Smooth muscle cell (in vitro differentiated cells): Measurements from ENCODE around the gene COPG1. TPM values are rescaled to one million over a fixed set of nuclear protein-coding genes. Genes with fewer than 3 reads are reported as not detected.

Experiments used
- DNase-seq: peaks from one replicate; lab custom pipeline; 2025; ENCODE audit not compliant: unreplicated experiment; lab: John Stamatoyannopoulos, UW
- H2AFZ ChIP-seq: fragments of 200-600 bp; sonication (generic); 2 replicates; pipeline ENCODE4 v1.6.0; 2016; ENCODE audit warnings: antibody characterized with exemption, low read depth, mild to moderate bottlenecking
- H3F3A ChIP-seq: fragments of 200-600 bp; sonication (generic); 2 replicates; pipeline ENCODE4 v1.6.0; 2017; ENCODE audit warnings: antibody characterized with exemption, low read depth
- H3K27ac ChIP-seq: fragments of 200-600 bp; sonication (generic); 2 replicates; pipeline ENCODE4 v1.5.1; 2016; ENCODE audit warnings: low read depth, mild to moderate bottlenecking
- H3K27me3 ChIP-seq: fragments of 200-600 bp; sonication (generic); 2 replicates; pipeline ENCODE4 v1.6.1; 2016; ENCODE audit warnings: low read depth, mild to moderate bottlenecking
- H3K36me3 ChIP-seq: fragments of 200-600 bp; sonication (generic); 2 replicates; pipeline ENCODE4 v1.5.1; 2016; ENCODE audit warnings: low read depth
- H3K4me1 ChIP-seq: fragments of 200-600 bp; sonication (generic); 2 replicates; pipeline ENCODE4 v1.5.1; 2016; ENCODE audit warnings: low read depth
- H3K4me2 ChIP-seq: fragments of 200-600 bp; sonication (generic); 2 replicates; pipeline ENCODE4 v1.6.0; 2016; ENCODE audit warnings: mild to moderate bottlenecking
- H3K4me3 ChIP-seq: fragments of 200-600 bp; sonication (generic); 2 replicates; pipeline ENCODE4 v1.5.1; 2016; ENCODE audit warnings: mild to moderate bottlenecking
- H3K79me2 ChIP-seq: fragments of 200-600 bp; sonication (generic); 2 replicates; pipeline ENCODE4 v1.6.0; 2016; ENCODE audit warnings: low read depth, mild to moderate bottlenecking
- H3K9ac ChIP-seq: fragments of 200-600 bp; sonication (generic); 2 replicates; pipeline ENCODE4 v1.6.0; 2016; ENCODE audit warnings: low read depth
- H3K9me3 ChIP-seq: fragments of 200-600 bp; sonication (generic); replicated peaks from 2 replicates; pipeline ENCODE4 v1.5.1; 2016; ENCODE audit warnings: low read depth
- H4K20me1 ChIP-seq: fragments of 200-600 bp; sonication (generic); 2 replicates; pipeline ENCODE4 v1.6.0; 2016; ENCODE audit warnings: low read depth
- WGBS: methylation state at CpG from one replicate; pipeline ENCODE4 v1.1.7; 2016; ENCODE audit warnings: low lambda C conversion rate; 5-methylcytosine and 5-hydroxymethylcytosine counted together
- polyA plus RNA-seq: library from polyadenylated mRNA; unstranded; fragments of >200 nt; fragmentation: Nextera tagmentation; extraction: Ambion mirVana; gene quantifications from 2 replicates; pipeline ENCODE4 v1.2.1, GENCODE V29; 2016
- total RNA-seq: library from RNA; depleted of rRNA; stranded (reverse); fragments of >200 nt; gene quantifications from 2 replicates; pipeline ENCODE4 v1.2.3, GENCODE V29; 2014
- TF ChIP-seq, protein P1 (sequence below): fragments of 200-600 bp; sonication (generic); IDR thresholded peaks from 2 replicates; pipeline ENCODE4 v1.5.1; 2017; ENCODE audit warnings: borderline replicate concordance, mild to moderate bottlenecking, antibody characterized with exemption; ENCODE audit not compliant: insufficient read depth, poor library complexity, severe bottlenecking

COPG1 gene
- total and polyA plus RNA-seq, 2 experiments from 2014 or later: 177 to 265 TPM

DNA sequence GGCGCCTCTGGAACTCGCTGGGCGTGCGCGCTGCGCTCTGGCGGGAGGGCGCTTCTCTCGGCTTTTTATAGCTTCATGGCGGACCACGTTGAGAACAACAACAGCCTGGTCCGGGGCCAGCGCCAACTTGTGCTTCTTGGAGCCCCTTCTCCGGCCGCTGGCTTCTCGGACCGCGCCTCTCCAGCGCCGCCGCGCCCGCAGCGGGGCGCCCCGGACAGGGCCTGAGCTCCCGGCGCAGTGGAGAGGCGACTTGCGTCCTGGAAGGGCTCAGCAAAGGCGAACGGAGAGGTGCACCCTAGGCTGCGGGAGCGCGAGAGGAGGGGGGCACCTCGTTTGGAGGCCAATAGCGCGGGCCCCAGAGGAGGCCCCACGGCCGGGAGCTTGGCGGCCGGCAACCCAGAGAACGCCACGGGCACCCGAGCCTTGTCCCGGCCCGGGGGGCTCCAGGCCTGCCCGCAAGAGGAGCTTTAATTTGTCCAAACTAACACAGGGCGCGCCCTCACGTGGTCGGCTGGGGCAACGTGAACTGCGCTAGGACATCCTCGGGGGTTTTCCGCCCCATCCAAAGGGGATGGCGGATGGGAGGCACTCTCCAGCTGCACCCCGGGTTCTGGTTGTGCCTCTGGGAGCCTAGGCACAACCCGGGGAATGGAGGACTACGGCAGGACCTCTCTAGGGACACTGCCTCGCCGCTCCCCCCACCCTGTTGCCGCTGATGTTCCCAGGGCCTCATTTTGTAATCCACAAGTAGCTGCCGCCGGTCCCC, 67.0 kb downstream of the COPG1 start:
- Histone ChIP-seq H3K36me3 (no peaks in the 10 kb centered on the region), H3K27me3 (no peaks in the 10 kb centered on the region), H3F3A (peaks cover 4% of the 10 kb centered on the region), H3K9ac (peak overlapping the region; percentile 89), H3K79me2 (peaks cover 7% of the 10 kb centered on the region), H3K4me2 (peak overlapping the region; percentile 100), H3K27ac (peak overlapping the region; percentile 71), H4K20me1 (peaks cover 16% of the 10 kb centered on the region), H3K4me3 (peak overlapping the region; percentile 75), H3K9me3 (no peaks in the 10 kb centered on the region), H3K4me1 (peaks cover 4% of the 10 kb centered on the region), H2AFZ (peak overlapping the region; percentile 94)
- DNase-seq: peak; percentile 78
- WGBS: 3% methylated on average over 65 of the region's 65 CpGs
- TF ChIP-seq, protein P1, sequence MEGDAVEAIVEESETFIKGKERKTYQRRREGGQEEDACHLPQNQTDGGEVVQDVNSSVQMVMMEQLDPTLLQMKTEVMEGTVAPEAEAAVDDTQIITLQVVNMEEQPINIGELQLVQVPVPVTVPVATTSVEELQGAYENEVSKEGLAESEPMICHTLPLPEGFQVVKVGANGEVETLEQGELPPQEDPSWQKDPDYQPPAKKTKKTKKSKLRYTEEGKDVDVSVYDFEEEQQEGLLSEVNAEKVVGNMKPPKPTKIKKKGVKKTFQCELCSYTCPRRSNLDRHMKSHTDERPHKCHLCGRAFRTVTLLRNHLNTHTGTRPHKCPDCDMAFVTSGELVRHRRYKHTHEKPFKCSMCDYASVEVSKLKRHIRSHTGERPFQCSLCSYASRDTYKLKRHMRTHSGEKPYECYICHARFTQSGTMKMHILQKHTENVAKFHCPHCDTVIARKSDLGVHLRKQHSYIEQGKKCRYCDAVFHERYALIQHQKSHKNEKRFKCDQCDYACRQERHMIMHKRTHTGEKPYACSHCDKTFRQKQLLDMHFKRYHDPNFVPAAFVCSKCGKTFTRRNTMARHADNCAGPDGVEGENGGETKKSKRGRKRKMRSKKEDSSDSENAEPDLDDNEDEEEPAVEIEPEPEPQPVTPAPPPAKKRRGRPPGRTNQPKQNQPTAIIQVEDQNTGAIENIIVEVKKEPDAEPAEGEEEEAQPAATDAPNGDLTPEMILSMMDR: peak; percentile 44

DNA sequence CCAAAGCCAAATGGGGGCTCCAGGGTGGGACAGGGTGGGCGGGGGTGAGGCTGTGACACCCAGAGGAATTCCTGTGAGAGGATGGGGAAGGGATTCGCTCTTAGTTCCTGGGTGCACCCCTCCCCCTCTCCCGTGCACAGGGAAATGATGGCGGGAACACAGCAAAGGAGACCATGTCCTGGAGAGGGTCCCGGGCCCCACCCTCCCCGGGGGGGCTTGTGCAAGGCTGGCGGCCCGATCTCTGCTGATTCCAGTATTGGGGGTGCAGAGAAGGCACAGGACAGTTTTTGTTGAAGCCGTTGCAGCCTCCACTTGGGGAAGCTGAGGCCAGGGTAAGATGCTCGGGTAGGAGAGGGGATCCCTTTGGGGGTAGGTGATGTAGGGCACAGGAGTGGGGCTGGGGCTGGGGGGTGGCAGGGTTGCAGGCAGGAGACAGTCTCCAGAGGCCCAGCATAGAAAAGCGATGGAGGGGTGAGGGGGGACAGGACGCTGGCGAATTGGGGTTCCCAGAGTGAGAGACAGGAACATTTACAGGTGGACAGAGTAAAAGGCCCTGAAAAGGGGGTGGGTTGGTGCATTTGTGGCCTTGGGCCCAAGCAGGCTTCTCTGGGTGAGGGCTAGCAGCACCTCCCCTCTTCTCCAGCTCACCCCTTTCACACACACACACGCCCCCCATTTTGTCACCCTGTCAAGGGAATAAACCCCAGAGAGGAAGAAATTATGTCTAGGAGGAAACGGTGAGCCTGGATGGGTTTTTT, 67.8 kb downstream of the COPG1 start:
- peak overlapping the region; percentile 94 for H2AFZ ChIP-seq
- WGBS: 56% methylated on average over 15 of the region's 15 CpGs
- TF ChIP-seq, protein P1: no peak

DNA sequence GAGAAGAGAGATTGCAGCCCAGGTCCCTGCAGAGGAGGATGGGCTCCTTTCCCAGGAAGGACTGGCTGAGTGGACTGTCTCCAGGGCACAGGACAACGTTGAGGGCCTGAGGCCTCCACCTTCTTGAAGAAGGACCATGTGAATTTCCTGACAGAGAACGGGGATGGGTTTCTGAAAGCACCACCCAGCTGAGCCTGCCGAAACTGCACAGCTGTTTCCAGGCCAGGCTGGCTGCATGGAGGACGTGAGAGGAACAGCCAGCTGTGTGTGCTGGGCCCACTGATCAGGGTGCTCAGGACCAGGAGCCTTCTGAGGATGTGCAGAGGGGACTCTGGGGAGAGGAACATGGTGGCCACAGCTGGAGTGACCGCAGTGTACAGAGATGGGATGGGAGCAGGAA, 68.4 kb downstream of the COPG1 start:
- no peaks in the 10 kb centered on the region for H3F3A ChIP-seq
- no peak for DNase-seq
- no peaks in the 10 kb centered on the region for H3K36me3 ChIP-seq
- H3K79me2 ChIP-seq: peaks cover 7% of the 10 kb centered on the region
- peaks cover 4% of the 10 kb centered on the region for H3K4me1 ChIP-seq
- no peak overlapping the region for H3K27ac ChIP-seq
- no peaks in the 10 kb centered on the region for H3K9me3 ChIP-seq
- TF ChIP-seq, protein P1: no peak
- H3K4me2 ChIP-seq: no peak overlapping the region
- no peak overlapping the region for H2AFZ ChIP-seq
- no peaks in the 10 kb centered on the region for H3K27me3 ChIP-seq
- H3K9ac ChIP-seq: no peak overlapping the region
- no peak overlapping the region for H3K4me3 ChIP-seq
- 91% methylated on average over 5 of the region's 5 CpGs for WGBS
- H4K20me1 ChIP-seq: peaks cover 16% of the 10 kb centered on the region

More for the DNA sequence above, 67.8 kb downstream of the COPG1 start:
- peak overlapping the region; percentile 100 for H3K4me2 ChIP-seq
- peaks cover 4% of the 10 kb centered on the region for H3F3A ChIP-seq
- H3K4me1 ChIP-seq: peaks cover 4% of the 10 kb centered on the region
- H3K4me3 ChIP-seq: peak overlapping the region; percentile 75
- no peaks in the 10 kb centered on the region for H3K9me3 ChIP-seq
- H4K20me1 ChIP-seq: peaks cover 16% of the 10 kb centered on the region
- H3K27me3 ChIP-seq: no peaks in the 10 kb centered on the region
- H3K27ac ChIP-seq: no peak overlapping the region
- no peak for DNase-seq
- peaks cover 7% of the 10 kb centered on the region for H3K79me2 ChIP-seq
- H3K36me3 ChIP-seq: no peaks in the 10 kb centered on the region
- H3K9ac ChIP-seq: no peak overlapping the region
